ENCODE data around the gene MYL2.
A peak's percentile ranks its signal among the peaks of the same experiment; 100 is the strongest.

The MYL2 gene

DNA sequence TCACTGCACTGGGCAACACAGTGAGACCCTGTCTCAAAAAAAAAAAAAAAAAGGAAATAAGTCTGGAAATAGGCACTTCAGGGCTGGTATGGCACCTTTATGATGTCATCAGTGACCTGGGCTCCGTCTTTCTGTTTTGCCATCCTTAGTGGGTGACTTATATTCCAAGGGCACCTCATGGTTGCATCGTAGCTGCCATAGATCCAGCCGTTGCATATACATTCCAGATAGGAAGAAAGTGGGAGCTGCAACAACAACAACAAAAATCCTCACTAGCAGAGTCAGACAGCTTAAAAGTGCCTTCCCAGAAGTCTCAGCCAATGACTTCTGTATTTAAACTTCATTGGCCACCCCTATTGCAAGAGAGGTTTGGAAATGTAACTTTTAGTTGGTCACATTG is 26.4 kb downstream of the MYL2 start:
- no peaks in the 10 kb centered on the region for H3K36me3 ChIP-seq (ENCODE audit: control insufficient read depth, low read length)
- no peaks in the 10 kb centered on the region for H3K79me2 ChIP-seq (ENCODE audit: control insufficient read depth, low read length)
- H3F3A ChIP-seq (ENCODE audit: control insufficient read depth, insufficient read depth): no peaks in the 10 kb centered on the region
- H3K4me3 ChIP-seq (ENCODE audit: low read length): peak overlapping the region; percentile 2; the same call in 1 of the 2 replicates
- no peak for TF ChIP-seq EZH2phosphoT487 (IDR thresholded peaks at IDR 0.05; ENCODE audit: borderline replicate concordance, low read length)
- TF ChIP-seq, protein P1, sequence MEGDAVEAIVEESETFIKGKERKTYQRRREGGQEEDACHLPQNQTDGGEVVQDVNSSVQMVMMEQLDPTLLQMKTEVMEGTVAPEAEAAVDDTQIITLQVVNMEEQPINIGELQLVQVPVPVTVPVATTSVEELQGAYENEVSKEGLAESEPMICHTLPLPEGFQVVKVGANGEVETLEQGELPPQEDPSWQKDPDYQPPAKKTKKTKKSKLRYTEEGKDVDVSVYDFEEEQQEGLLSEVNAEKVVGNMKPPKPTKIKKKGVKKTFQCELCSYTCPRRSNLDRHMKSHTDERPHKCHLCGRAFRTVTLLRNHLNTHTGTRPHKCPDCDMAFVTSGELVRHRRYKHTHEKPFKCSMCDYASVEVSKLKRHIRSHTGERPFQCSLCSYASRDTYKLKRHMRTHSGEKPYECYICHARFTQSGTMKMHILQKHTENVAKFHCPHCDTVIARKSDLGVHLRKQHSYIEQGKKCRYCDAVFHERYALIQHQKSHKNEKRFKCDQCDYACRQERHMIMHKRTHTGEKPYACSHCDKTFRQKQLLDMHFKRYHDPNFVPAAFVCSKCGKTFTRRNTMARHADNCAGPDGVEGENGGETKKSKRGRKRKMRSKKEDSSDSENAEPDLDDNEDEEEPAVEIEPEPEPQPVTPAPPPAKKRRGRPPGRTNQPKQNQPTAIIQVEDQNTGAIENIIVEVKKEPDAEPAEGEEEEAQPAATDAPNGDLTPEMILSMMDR (IDR thresholded peaks at IDR 0.05; ENCODE audit: low read depth, low read length, poor library complexity, severe bottlenecking): no peak
- no peaks in the 10 kb centered on the region for H3K9me3 ChIP-seq (ENCODE audit: control insufficient read depth, insufficient read depth, low read length)
- H3K4me2 ChIP-seq (ENCODE audit: low read length): peak overlapping the region; percentile 35
- no peak overlapping the region for H3K27ac ChIP-seq (ENCODE audit: low read depth, low read length)
- H3K9me2 ChIP-seq (replicated peaks; ENCODE audit: control insufficient read depth, low read length): no peaks in the 10 kb centered on the region
- H3K27me3 ChIP-seq (ENCODE audit: control insufficient read depth, low read length): peaks cover 3% of the 10 kb centered on the region; the same call in 1 of the 2 replicates
- H3K4me1 ChIP-seq (ENCODE audit: control insufficient read depth, low read length): peaks cover 8% of the 10 kb centered on the region
- H4K20me1 ChIP-seq (ENCODE audit: control insufficient read depth, insufficient read depth, low read depth, low read length): no peaks in the 10 kb centered on the region

DNA sequence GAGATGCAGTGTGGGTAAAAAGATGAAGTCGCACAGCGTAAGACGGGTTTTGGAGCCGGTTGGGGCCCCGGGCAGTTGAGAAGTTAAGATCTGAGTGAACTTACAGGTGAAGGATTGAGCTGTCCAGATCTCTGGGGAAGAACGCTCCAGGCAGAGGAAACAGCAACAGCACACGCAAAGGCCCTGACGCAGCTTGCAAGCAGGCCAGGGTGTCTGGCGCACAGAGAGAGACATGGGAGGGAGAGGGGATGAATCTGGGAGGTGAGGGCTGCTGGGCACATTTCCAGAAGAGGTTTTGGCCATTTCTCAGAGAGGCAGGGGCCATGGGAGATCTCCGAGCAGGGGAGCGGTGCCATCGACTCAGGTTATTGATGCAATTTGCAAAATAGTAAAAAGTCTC is 31.0 kb downstream of the MYL2 start:
- Histone ChIP-seq H3K27ac (ENCODE audit: low read depth, low read length) (no peak overlapping the region), H3K79me2 (ENCODE audit: control insufficient read depth, low read length) (no peaks in the 10 kb centered on the region), H3F3A (ENCODE audit: control insufficient read depth, insufficient read depth) (no peaks in the 10 kb centered on the region), H3K9me2 (replicated peaks; ENCODE audit: control insufficient read depth, low read length) (no peaks in the 10 kb centered on the region), H3K4me3 (ENCODE audit: low read length) (no peak overlapping the region), H3K27me3 (ENCODE audit: control insufficient read depth, low read length) (peaks cover 3% of the 10 kb centered on the region; the same call in 1 of the 2 replicates), H3K36me3 (ENCODE audit: control insufficient read depth, low read length) (no peaks in the 10 kb centered on the region), H4K20me1 (ENCODE audit: control insufficient read depth, insufficient read depth, low read depth, low read length) (no peaks in the 10 kb centered on the region), H3K4me2 (ENCODE audit: low read length) (no peak overlapping the region), H3K4me1 (ENCODE audit: control insufficient read depth, low read length) (peaks cover 9% of the 10 kb centered on the region), H3K9me3 (ENCODE audit: control insufficient read depth, insufficient read depth, low read length) (no peaks in the 10 kb centered on the region)
- TF ChIP-seq, protein P1 (IDR thresholded peaks at IDR 0.05; ENCODE audit: low read depth, low read length, poor library complexity, severe bottlenecking): no peak
- TF ChIP-seq EZH2phosphoT487 (IDR thresholded peaks at IDR 0.05; ENCODE audit: borderline replicate concordance, low read length): no peak

DNA sequence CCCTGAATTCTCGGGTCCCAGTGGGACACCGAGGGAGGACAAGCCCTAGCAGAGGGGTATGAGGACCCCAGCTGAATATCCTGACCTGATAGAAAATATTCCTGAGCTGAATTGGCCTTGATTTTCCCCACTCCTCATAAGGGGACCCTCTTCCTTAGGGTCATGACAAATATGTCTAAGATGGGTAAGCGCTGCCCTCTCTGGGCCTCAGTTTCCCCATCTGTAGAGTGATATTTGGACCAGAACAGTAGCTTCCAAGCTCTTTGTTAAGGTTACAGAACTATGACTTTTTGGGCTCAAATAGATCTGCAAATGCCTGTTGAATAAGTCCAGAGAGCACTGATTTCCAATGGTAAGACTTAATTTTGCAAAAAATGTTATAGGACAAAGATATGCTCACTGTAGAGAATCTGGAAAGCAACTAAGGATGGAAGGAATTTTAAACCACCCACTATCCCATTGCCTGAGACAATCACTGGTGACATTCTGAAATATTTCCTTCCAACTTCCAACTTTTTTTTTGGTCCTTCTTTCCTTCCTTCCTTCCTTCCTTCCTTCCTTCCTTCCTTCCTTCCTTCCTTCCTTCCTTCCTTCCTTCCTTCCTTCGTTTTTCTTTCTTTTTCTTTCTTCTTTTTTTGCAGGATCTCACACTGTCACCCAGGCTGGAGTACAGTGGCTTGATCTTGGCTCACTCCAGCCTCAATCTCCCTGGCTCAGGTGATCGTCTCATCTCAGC is 32.0 kb downstream of the MYL2 start:
- no peaks in the 10 kb centered on the region for H3K9me2 ChIP-seq (replicated peaks; ENCODE audit: control insufficient read depth, low read length)
- peaks cover 5% of the 10 kb centered on the region for H3K4me1 ChIP-seq (ENCODE audit: control insufficient read depth, low read length)
- H3K79me2 ChIP-seq (ENCODE audit: control insufficient read depth, low read length): no peaks in the 10 kb centered on the region
- H3K36me3 ChIP-seq (ENCODE audit: control insufficient read depth, low read length): no peaks in the 10 kb centered on the region
- H3K27me3 ChIP-seq (ENCODE audit: control insufficient read depth, low read length): no peaks in the 10 kb centered on the region; the same call in 1 of the 2 replicates
- no peaks in the 10 kb centered on the region for H3F3A ChIP-seq (ENCODE audit: control insufficient read depth, insufficient read depth)
- no peak overlapping the region for H3K4me3 ChIP-seq (ENCODE audit: low read length)
- H4K20me1 ChIP-seq (ENCODE audit: control insufficient read depth, insufficient read depth, low read depth, low read length): no peaks in the 10 kb centered on the region
- H3K9me3 ChIP-seq (ENCODE audit: control insufficient read depth, insufficient read depth, low read length): no peaks in the 10 kb centered on the region
- peak overlapping the region; percentile 93; the same call in 1 of the 2 replicates for H3K4me2 ChIP-seq (ENCODE audit: low read length)
- TF ChIP-seq, protein P1 (IDR thresholded peaks at IDR 0.05; ENCODE audit: low read depth, low read length, poor library complexity, severe bottlenecking): peak; percentile 36
- TF ChIP-seq EZH2phosphoT487 (IDR thresholded peaks at IDR 0.05; ENCODE audit: borderline replicate concordance, low read length): no peak
- no peak overlapping the region for H3K27ac ChIP-seq (ENCODE audit: low read depth, low read length)
